Activated B cell treated with CpG ODN at 0.5 μM for 24 hours (primary cell): Measurements from ENCODE around the gene PPM1A. TPM values are rescaled to one million over a fixed set of nuclear protein-coding genes. Genes with fewer than 3 reads are reported as not detected.

Experiments
- ATAC-seq: fragments of 200-7000 bp; cut with Tn5 transposase; one replicate; pipeline ENCODE4 v1.10.0; 2021; ENCODE audit warnings: low read depth, mild to moderate bottlenecking, moderate library complexity
- CTCF ChIA-PET: fragments of 350-600 bp; sonication (Branson Sonifier 250); formaldehyde crosslinking; loops from one replicate; lab custom pipeline; 2021; ENCODE audit warnings: antibody characterized with exemption; lab: Charles Lee
- POLR2A ChIA-PET: fragments of 350-600 bp; sonication (Branson Sonifier 250); formaldehyde crosslinking; loops from one replicate; lab custom pipeline; 2021; ENCODE audit warnings: antibody characterized with exemption; lab: Charles Lee
- DNase-seq: peaks from one replicate; pipeline ENCODE4 v3.0.0; 2022
- H3K27ac Mint-ChIP-seq: one replicate; pipeline ENCODE4 v1.8.0; 2020; ENCODE audit warnings: mixed read lengths
- H3K27me3 Mint-ChIP-seq: one replicate; pipeline ENCODE4 v1.8.0; 2021; ENCODE audit warnings: mixed read lengths
- H3K36me3 Mint-ChIP-seq: one replicate; pipeline ENCODE4 v1.8.0; 2021; ENCODE audit warnings: low read depth, mixed read lengths
- H3K4me1 Mint-ChIP-seq: one replicate; pipeline ENCODE4 v1.8.0; 2021; ENCODE audit warnings: mixed read lengths
- H3K4me3 Mint-ChIP-seq: one replicate; pipeline ENCODE4 v1.8.0; 2020; ENCODE audit warnings: mild to moderate bottlenecking, mixed read lengths
- H3K9me3 Mint-ChIP-seq: one replicate; pipeline ENCODE4 v1.8.0; 2020; ENCODE audit warnings: mixed read lengths
- CTCF ChIP-seq: fragments of 200-600 bp; IDR thresholded peaks from one replicate; pipeline ENCODE4 v1.8.0; 2022; ENCODE audit warnings: antibody characterized with exemption, mild to moderate bottlenecking
- intact Hi-C: fragments of 100-400 bp; cut with micrococcal nuclease; formaldehyde crosslinking; loops from one replicate; pipeline ENCODE4 v1.15.1; 2024
- total RNA-seq: library from RNA; stranded (reverse); gene quantifications from 2 replicates; pipeline ENCODE4 v1.2.3, GENCODE V29; 2022

PPM1A gene
- total RNA-seq, 1 donor from 2014 or later: 47.5 TPM

DNA sequence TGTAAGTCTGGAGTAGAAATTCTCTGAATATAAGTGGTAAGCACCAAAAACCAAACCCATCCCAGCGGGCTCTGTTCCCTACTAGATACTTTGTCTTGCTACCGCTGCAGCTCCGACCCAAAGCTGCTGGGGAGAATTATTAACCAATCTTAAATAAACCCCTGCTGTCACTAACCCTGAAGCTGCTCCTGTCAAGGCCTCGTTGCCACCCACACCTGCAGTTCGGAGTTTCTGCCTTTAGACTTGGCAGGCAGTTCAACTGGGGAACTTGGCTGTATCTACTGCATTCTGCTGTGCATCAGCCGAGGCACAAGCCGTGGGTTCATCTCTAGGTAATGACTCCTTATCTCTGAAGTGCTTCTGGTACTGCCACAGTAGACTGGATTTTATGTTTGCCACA lies 55.5 kb downstream of the PPM1A start:
- no peak overlapping the region for H3K27ac Mint-ChIP-seq
- peaks cover 12% of the 10 kb centered on the region for H3K4me1 Mint-ChIP-seq
- no peaks in the 10 kb centered on the region for H3K36me3 Mint-ChIP-seq
- no peak for ATAC-seq
- no peak for TF ChIP-seq CTCF
- intact Hi-C loops: no loop called here
- ChIA-PET POLR2A (no interaction called here), CTCF (no interaction called here)
- H3K4me3 Mint-ChIP-seq: no peak overlapping the region
- H3K9me3 Mint-ChIP-seq: peaks cover 15% of the 10 kb centered on the region
- DNase-seq: no peak
- H3K27me3 Mint-ChIP-seq: no peaks in the 10 kb centered on the region

- no peaks in the 10 kb centered on the region for H3K36me3 Mint-ChIP-seq
- H3K4me3 Mint-ChIP-seq: no peak overlapping the region
- H3K4me1 Mint-ChIP-seq: no peaks in the 10 kb centered on the region
- ATAC-seq (no peak), DNase-seq (no peak)
- ChIA-PET CTCF (interaction anchor here (1.0 to 1.9 kb wide), 2 partner anchors 22 to 24 kb away, joined by 3 to 5 read pairs; no protein-coding TSS in a partner anchor), POLR2A (no interaction called here)
- no peak overlapping the region for H3K27ac Mint-ChIP-seq
- intact Hi-C loops: no loop called here
- peaks cover 15% of the 10 kb centered on the region for H3K9me3 Mint-ChIP-seq
- no peak for TF ChIP-seq CTCF
- H3K27me3 Mint-ChIP-seq: peaks cover 6% of the 10 kb centered on the region
Measured at GRCh38 chr14:60309867-60310552, 61.0 kb downstream of the PPM1A start.

DNA sequence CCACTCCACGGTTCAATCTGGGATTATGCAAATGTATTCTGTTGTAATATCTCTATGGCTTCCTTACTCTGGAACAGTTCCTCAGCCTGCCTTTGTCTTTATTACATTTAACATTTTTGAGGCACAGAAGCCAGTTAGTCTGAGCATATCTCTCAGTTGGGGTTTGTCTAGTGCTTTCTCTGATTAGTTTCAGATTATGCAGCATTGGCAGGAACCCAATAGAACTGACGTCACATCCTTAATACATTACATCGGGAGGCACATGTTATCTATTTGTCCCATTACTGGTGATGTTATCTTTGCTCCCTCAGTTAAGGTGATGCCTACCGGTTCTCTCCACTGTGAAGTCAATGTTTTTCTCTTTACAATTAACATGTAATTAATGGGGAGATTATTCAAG lies 62.4 kb downstream of the PPM1A start:
- H3K27ac Mint-ChIP-seq: no peak overlapping the region
- peaks cover 7% of the 10 kb centered on the region for H3K9me3 Mint-ChIP-seq
- CTCF ChIA-PET: no interaction called here
- H3K4me3 Mint-ChIP-seq: no peak overlapping the region
- no peaks in the 10 kb centered on the region for H3K4me1 Mint-ChIP-seq
- TF ChIP-seq CTCF: no peak
- H3K36me3 Mint-ChIP-seq: no peaks in the 10 kb centered on the region
- peaks cover 6% of the 10 kb centered on the region for H3K27me3 Mint-ChIP-seq
- intact Hi-C loops: no loop called here
- POLR2A ChIA-PET: interaction anchor here (1.1 kb wide), 1 partner anchor 16 kb away, joined by 3 read pairs; no protein-coding TSS in a partner anchor
- no peak for DNase-seq
- ATAC-seq: no peak

- ATAC-seq (no peak), DNase-seq (no peak)
- H3K27ac Mint-ChIP-seq: no peak overlapping the region
- H3K4me3 Mint-ChIP-seq: no peak overlapping the region
- POLR2A ChIA-PET: no interaction called here
- H3K9me3 Mint-ChIP-seq: no peaks in the 10 kb centered on the region
- peaks cover 6% of the 10 kb centered on the region for H3K27me3 Mint-ChIP-seq
- intact Hi-C loops: no loop called here
- no peak for TF ChIP-seq CTCF
- CTCF ChIA-PET: no interaction called here
- no peaks in the 10 kb centered on the region for H3K36me3 Mint-ChIP-seq
- H3K4me1 Mint-ChIP-seq: no peaks in the 10 kb centered on the region
Measured at GRCh38 chr14:60313093-60313492, 64.1 kb downstream of the PPM1A start.

DNA sequence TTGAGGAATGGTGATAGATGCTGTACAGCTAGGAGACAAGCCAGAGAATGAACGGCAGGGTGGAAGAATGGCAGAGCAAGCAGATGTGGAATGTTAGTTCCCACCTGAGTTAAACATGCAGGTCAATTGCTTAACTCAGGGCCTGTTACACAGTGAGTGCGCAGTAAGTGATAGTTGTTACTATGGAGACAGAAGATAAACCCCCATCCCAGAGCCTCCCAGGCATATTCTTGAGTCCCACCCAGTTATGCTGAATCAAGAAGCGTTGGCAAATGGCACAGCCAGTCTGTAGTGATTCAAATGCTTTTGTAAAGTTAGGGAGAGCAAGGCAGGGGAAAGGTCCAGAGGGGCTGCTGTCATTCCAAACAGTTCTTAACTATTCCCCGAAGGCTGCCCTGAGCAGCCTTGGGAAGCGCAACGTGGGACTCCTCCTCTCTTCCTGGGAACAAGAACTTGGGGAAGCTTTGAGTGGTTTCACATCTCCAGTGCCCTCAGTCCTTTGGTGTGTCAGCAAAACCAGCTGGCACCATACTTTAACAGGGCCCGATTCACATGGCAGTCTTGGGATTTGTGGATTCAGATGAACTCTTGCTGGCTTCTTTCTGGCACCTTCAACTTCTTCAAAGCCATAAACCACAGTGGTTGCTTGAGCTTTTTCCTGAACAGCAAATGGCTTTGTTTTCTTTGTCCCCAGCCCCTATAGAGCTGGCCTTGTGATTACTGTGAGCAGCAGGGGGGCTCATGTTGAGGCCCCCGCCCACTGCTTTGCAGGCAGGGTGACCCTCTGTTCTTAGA lies 66.4 kb downstream of the PPM1A start:
- Mint-ChIP-seq H3K4me1 (no peaks in the 10 kb centered on the region), H3K4me3 (no peak overlapping the region), H3K27me3 (peaks cover 6% of the 10 kb centered on the region), H3K36me3 (no peaks in the 10 kb centered on the region), H3K27ac (no peak overlapping the region), H3K9me3 (no peaks in the 10 kb centered on the region)
- intact Hi-C loops: no loop called here
- no peak for TF ChIP-seq CTCF
- CTCF ChIA-PET: no interaction called here
- POLR2A ChIA-PET: interaction anchor here (0.6 kb wide), 1 partner anchor 763 kb away, joined by 3 read pairs; no protein-coding TSS in a partner anchor
- DNase-seq (no peak), ATAC-seq (no peak)
